Measurements from ENCODE around the gene BICC1.
"Not testable (repeated sequence)": the region's sequence is repeated elsewhere in the genome, so short reads cannot be mapped to it uniquely, and the experiment has no call there.

The BICC1 gene

GRCh38 chr10:58567652-58568051, 55.0 kb downstream of the BICC1 start:
- DNase-seq (ENCODE audit: low read depth in 2 of 2, low spot score in 1 of 2) = no peak

- no peak for DNase-seq (ENCODE audit: low read depth in 2 of 2, low spot score in 1 of 2)
Observed at GRCh38 chr10:58568428-58568935, 55.8 kb downstream of the BICC1 start.

- DNase-seq (ENCODE audit: low read depth in 2 of 2, low spot score in 1 of 2) = no peak
Observed at GRCh38 chr10:58570307-58570723, 57.6 kb downstream of the BICC1 start.

GRCh38 chr10:58570979-58571378, 58.3 kb downstream of the BICC1 start:
- no peak for DNase-seq (ENCODE audit: low read depth in 2 of 2, low spot score in 1 of 2)

- no peak for DNase-seq (ENCODE audit: low read depth in 2 of 2, low spot score in 1 of 2)
Observed at GRCh38 chr10:58573144-58573543, 60.5 kb downstream of the BICC1 start.

DNA sequence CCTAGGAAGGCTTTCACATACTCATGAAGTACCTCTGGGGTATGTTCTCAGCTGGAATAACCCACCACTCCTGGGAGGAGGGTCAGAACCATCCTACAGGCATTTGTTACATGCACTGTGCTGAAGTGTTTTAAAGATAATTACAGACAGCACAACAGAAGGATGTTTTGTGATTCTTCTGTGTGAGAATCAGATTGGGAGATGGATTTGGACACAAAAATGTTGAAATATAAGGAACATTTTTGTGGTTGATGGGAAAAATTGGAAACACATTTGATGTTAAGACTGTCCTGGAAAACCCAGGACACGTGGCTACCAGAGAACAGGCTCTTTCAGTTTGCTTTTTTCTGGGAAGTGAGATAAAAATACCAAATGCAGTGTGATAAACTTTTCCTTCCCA, 61.4 kb downstream of the BICC1 start:
- no peak for DNase-seq (ENCODE audit: low read depth in 2 of 2, low spot score in 1 of 2)

DNA sequence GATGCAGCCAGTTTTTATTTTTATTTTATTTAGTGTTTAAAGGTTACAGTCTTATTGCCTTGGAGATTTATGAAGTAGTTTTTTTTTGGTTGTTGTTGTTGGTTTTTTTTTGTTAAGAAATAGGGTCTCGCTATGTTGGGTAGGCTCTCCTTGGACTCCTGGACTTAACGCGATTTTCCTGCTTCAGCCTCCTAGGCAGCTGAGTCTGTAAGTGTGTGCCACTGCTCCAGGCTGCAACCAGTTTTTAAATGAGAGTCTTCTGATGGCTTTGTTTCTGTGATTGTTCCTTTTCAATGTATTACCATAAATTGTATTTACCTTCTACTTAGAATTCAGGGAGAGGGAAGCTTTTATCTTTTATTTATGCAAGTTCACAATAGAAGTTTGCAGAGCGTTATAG, 62.8 kb downstream of the BICC1 start:
- DNase-seq (ENCODE audit: low read depth in 2 of 2, low spot score in 1 of 2) = no peak

- DNase-seq (ENCODE audit: low read depth in 2 of 2, low spot score in 1 of 2) = no peak
Observed at GRCh38 chr10:58576751-58577436, 64.2 kb downstream of the BICC1 start.

- DNase-seq (ENCODE audit: low read depth in 2 of 2, low spot score in 1 of 2) = no peak
Observed at GRCh38 chr10:58577437-58577777, 64.7 kb downstream of the BICC1 start.

DNA sequence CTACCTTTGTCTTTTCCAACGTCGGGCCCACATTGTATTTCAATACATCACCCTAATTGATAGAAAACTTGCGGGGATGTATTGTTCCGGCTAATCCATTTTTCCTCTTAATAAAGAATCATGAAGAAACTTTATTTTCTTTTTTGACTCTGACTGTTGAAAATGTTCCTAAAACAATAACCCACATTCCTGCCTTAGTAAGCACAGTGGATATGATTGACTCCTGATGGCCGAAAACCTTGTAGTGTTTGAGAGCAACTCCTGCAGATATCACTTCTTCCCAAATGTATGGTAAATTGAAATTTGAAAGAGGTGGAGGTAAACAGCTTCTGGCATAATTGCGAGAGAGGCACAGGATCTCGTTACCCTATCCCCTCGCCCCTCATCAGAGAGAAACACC, 65.7 kb downstream of the BICC1 start:
- DNase-seq (ENCODE audit: low read depth in 2 of 2, low spot score in 1 of 2) = no peak

- no peak for DNase-seq (ENCODE audit: low read depth in 2 of 2, low spot score in 1 of 2)
Observed at GRCh38 chr10:58579011-58579655, 66.5 kb downstream of the BICC1 start.

DNA sequence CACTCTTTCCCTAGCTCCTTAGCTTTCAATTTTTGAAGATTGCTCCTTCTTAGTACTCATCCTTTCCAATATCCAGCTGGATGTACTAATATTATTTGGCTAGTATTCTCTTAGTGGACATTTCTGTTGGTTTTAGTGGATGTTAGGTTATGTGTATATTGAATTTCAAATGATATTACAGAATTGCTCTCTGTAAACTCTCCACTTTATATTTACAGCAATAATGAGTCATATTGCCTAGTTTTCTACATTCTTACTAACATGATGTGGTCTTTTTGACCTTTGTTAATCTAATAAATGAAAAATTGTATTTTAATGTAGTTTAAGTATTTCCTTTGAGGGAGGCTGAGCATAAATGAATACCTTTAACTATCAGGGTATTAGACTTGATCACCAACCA, 69.4 kb downstream of the BICC1 start:
- DNase-seq (ENCODE audit: low read depth in 2 of 2, low spot score in 1 of 2) = no peak

GRCh38 chr10:58585435-58585834, 72.8 kb downstream of the BICC1 start:
- DNase-seq (ENCODE audit: low read depth in 2 of 2, low spot score in 1 of 2) = no peak

GRCh38 chr10:58586282-58587245, 73.9 kb downstream of the BICC1 start:
- DNase-seq (ENCODE audit: low read depth in 2 of 2, low spot score in 1 of 2) = no peak

DNA sequence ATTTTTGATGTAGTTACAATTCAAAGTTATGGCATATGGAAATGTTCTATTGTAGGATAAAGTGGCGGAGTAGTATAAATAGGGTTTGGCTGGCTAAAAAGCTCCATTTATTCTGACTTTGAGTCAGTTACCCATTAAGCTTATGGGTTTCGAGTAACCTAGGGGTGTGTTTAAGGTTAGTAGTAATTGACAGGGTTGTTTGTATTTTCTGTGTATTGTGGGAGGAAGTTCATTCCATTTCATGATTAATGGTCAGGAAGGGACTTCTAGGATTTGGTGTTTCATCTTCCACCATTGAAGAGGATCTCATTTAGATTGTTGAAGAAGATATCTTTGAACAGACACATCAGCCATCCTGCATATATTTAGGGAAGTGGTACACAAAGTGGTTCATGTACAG, 75.0 kb downstream of the BICC1 start:
- DNase-seq (ENCODE audit: low read depth in 2 of 2, low spot score in 1 of 2) = no peak

DNA sequence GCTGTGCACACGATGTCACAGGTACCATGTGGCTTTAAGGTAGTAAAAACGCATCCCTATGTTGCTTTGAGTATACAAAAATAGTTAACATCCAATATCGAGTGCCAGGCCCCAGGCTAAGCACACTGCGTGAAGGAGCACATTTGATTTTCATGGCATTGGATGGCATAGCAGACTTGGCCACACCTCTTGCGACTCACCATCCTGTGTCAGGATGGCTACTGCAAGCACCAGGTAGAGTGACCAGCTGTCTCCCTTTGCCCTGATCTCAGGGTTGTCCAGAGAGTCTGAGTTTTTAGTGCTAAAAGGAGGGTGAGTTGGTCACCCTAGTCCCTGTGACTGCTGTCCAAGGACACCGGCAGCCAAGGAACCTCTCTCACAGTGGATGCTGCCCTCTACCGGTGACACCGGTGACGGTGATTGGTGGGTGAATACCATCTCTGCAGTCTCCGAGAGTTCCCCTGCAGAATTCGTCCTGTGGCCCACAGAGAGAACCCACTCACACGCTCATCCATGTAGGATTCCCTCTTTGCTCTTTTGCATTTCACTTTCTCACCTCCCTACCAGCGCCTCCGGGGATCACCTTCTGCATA, 76.1 kb downstream of the BICC1 start:
- DNase-seq (ENCODE audit: low read depth in 2 of 2, low spot score in 1 of 2) = no peak

DNA sequence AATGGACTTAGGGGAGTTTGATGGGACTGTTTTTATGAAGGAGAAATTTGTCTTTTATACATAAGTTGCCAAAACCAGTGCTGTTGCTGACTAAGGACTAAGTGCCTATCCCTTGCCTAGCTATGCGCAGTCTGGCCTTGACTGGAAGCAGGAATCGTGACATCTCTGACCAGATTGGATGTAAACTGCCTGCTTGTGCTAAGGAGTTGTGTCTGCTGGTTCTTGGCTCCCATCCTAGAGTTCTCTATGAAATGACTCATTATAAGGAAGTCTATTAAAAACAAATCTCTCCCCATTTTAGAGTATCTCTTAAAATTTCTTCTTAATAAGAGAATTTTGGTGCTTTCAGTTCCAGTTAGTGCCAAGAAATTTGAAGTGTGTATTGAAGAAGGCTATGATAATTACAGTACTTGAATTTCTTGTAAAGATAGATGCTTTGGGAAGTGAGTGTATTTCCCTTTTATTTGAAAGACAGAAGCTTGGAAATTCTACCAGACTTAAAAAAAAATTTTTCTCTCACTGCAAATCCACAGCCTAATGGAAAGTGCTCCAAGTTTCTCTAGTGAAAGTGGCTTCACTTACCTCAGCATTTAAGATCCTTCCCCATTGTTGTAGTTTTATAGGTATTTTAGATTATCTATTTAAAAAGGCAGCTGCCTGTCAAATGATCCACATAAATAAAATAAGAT, 77.6 kb downstream of the BICC1 start:
- DNase-seq (ENCODE audit: low read depth in 2 of 2, low spot score in 1 of 2) = no peak

DNA sequence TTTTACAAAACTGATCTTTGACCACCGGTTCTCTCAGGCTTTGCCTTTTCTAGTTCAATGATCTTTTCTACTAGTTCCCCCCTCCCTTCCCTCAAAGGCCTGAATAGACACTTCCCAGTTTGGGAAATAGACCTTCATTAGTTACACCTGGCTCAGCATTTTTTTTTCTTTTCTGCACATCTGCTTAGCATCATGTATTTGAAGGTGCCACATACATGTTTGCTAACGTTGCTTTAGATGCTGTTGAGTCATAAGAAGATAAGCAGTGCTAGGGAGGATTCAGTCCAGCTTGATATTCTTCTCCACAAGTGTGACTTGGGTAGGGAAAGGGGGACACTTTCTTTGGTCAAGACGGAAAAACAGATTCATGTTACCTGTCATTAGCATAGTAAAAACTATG, 78.3 kb downstream of the BICC1 start:
- DNase-seq (ENCODE audit: low read depth in 2 of 2, low spot score in 1 of 2) = no peak

DNA sequence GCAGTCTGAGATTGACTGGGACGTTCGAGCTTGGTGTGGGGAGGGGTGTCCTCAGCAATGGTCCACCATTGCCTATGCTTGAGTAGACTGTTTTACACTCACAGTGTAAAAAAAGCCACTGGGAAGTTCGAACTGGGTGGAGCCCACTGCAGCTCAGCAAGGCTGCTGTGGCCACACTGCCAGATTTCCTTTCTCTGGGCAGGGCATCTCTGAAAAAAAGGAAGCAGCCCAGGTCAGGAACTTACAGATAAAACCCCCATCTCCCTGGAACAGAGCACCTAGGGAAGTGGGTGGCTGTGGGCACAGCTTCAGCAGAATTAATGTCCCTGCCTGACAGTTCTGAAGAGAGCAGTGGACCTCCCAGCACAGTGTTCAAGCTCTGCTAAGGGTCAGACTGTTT, 80.3 kb downstream of the BICC1 start:
- DNase-seq (ENCODE audit: low read depth in 2 of 2, low spot score in 1 of 2) = no peak

DNA sequence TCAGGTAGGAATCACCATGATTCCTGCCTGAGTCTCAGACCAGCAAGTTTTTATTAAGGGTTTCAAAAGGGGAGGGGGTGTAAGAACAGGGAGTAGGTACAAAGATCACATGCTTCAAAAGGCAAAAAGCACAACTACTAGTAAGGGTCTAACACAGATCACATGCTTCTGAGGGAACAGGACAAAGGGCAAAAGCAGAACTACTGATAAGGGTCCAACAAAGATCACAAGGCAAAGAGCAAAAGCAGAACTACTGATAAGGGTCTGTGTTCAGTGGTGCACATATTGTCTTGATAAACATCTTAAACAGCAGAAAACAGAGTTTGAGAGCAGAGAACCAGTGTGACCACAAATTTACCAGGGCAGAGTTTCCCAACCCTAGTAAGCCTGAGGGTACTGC, 84.5 kb downstream of the BICC1 start:
- not testable (repeated sequence) for DNase-seq (ENCODE audit: low read depth in 2 of 2, low spot score in 1 of 2)
